GM18861 (cell line): ENCODE results near the gene XRN1.
"Not testable (repeated sequence)": the region's sequence is repeated elsewhere in the genome, so short reads cannot be mapped to it uniquely, and the experiment has no call there.

ENCODE experiments used
- ATAC-seq: cut with Tn5 transposase; IDR thresholded peaks from one replicate; pipeline ENCODE4 v1.9.1; 2021; ENCODE audit not compliant: unreplicated experiment

Gene XRN1, protein sequence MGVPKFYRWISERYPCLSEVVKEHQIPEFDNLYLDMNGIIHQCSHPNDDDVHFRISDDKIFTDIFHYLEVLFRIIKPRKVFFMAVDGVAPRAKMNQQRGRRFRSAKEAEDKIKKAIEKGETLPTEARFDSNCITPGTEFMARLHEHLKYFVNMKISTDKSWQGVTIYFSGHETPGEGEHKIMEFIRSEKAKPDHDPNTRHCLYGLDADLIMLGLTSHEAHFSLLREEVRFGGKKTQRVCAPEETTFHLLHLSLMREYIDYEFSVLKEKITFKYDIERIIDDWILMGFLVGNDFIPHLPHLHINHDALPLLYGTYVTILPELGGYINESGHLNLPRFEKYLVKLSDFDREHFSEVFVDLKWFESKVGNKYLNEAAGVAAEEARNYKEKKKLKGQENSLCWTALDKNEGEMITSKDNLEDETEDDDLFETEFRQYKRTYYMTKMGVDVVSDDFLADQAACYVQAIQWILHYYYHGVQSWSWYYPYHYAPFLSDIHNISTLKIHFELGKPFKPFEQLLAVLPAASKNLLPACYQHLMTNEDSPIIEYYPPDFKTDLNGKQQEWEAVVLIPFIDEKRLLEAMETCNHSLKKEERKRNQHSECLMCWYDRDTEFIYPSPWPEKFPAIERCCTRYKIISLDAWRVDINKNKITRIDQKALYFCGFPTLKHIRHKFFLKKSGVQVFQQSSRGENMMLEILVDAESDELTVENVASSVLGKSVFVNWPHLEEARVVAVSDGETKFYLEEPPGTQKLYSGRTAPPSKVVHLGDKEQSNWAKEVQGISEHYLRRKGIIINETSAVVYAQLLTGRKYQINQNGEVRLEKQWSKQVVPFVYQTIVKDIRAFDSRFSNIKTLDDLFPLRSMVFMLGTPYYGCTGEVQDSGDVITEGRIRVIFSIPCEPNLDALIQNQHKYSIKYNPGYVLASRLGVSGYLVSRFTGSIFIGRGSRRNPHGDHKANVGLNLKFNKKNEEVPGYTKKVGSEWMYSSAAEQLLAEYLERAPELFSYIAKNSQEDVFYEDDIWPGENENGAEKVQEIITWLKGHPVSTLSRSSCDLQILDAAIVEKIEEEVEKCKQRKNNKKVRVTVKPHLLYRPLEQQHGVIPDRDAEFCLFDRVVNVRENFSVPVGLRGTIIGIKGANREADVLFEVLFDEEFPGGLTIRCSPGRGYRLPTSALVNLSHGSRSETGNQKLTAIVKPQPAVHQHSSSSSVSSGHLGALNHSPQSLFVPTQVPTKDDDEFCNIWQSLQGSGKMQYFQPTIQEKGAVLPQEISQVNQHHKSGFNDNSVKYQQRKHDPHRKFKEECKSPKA (N-terminal part only)

DNA sequence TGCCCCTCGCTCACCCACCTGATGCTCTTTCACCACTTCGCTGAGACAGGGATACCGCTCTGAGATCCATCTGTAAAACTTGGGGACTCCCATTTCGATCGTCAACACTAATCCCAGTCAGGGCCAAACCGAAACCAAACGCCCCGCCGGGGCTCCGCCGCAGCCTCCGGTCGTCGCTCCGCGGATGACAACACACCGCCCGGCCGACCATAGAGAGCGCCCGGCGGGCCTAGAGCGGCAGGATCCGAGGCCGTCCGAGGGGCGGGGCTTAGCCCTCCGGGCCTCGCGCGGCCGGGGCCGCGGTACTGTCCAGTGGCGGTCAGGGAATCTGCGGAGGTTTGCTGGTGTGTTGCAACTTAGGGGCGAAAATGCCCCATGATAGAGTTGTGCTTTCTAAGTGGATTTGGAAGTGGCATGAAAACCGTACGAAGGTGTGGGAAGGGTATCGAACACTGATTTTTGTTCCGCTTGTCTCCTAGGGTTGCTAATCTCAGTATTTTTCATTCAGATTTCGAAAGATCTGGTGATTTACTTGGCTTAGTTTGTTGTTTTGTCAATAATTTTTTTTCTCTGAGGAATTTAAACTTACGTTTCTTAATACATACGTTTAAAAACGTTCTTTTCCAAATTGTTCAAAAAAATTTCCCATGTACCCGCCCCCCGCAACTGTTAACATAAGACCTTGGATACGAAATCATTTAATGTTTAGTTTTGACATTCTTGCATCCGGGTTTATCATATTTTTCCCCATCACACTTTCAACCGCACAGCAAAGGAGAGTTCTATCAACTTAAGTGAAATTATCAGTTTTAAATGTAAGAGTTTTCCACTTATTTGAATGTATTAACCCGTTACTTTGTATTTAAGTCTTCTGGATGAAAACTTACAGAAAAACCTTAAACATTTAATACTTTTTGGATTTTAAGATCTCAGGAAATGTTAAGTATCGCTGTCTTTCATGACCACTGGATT is at the start of gene XRN1:
Gene XRN1 (minus strand): TSS at position 186 of the 972 bp plus-strand sequence. CDS start 93 bp downstream, at position 93.
- ATAC-seq = peak; percentile 66

GRCh38 chr3:142495103-142495502 is 47.3 kb upstream of the XRN1 start:
- ATAC-seq = no peak

DNA sequence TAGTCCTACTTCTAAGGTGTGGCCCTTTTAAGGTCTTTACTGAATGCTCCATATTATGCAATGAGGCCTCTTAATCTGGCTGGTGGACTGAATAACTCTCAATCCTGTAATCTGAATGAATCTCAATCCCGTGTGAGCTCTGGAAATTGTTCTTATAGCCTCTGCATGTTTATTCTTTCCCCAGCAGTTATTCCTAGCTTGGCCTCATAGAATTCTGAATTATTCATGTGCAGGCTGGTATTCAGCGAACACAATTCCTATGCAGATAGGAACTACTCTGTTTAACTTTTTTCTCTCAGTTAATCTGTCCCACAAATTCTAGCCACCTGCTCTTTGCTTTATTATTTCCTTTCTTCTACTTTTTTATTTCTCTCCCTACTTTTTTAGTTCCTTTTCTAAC is 44.3 kb upstream of the XRN1 start:
- no peak for ATAC-seq

- no peak for ATAC-seq
Measured at GRCh38 chr3:142489572-142490323, 41.9 kb upstream of the XRN1 start.

- ATAC-seq = no peak
Measured at GRCh38 chr3:142484912-142485435, 37.1 kb upstream of the XRN1 start.

DNA sequence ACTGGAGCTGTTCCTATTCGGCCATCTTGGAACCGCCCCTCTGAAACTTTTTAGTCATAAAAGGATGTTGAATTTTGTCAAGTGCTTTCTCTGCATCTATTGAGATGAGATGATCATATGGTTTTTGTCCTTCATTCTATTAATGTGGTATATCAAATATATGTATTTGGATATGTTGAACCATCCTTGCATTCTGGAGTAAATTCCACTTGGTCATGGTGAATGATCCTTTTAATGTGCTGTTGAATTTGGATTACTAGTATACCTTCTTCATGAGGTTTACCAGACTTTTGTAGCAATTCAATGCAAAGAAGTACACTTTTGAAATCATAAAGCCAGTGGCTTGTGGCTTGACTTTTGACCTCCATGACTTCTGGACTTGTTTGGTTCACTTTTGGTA is 33.4 kb upstream of the XRN1 start:
- ATAC-seq = no peak

DNA sequence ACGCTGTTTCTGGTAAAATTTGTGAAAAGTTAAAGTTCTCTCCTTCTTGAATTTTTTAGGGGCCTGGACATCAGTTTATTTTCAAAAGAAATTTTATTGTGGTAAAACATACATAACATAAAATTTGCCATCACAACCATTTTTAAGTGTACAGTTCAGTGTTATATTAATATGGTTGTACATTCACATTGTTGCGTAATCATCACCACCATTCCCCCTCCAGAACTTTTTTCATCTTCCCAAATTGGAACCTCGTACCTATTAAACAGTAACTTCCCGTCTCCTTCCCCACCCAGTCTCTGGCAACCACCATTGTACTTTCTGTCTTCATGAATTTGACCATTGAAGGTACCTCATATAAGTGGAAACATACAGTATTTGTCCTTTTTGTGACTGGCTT is 23.0 kb upstream of the XRN1 start:
- no peak for ATAC-seq

GRCh38 chr3:142468456-142468855 is 20.6 kb upstream of the XRN1 start:
- no peak for ATAC-seq

DNA sequence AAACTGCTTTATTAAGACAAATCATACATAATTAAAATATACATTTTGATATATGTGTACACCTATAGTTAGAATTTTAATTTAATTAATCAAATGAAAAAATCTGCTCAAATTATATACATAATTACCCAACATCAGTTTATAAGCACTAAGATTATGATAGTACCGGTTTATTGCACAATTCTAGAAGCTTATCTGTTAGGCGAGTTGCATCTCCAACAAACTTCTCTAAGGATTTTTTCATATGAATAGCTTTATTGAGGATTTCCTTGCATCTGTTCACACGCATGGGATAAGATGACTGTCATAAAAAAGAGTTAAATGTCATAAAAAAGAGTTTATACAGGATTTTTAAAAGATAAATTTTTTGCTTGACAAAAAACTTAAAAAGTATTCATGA is 19.9 kb upstream of the XRN1 start:
- no peak for ATAC-seq

- ATAC-seq = no peak
Measured at GRCh38 chr3:142460689-142461088, 12.9 kb upstream of the XRN1 start.

DNA sequence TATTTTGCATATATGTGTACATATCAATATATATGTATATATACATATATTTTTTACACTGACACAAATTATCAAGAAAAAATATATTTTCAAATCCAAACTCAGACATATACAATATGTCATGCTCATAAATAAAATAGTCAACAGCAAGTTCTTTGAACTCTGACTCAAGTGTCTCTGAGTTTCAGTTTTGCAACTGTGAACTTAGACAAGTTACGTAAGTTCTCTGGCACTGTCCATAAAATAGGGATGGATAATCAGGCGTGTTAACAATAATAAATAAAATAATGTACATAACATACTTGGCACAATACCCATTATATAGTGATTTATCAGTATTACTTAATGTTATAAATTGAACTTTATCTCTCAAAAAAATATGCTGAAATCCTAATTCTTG is 12.1 kb upstream of the XRN1 start:
- ATAC-seq = no peak

DNA sequence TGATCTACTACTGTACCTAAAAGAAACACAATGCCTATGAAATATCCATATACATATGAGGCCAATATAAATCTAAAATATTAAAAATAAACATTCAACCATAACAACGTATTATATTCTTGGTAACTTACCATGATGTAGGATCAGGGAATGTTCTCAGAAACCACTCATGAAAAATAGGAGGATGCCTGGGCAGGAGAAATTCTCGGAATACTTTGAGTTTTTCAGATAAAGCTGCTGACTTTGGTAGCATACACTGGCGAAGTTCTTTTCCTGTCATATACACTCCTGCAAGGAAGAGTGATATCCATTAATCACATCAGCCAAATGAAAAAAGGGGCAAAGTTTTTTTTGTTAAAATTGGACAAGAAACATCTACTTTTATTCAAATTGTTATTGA is 11.3 kb upstream of the XRN1 start:
- ATAC-seq = no peak

DNA sequence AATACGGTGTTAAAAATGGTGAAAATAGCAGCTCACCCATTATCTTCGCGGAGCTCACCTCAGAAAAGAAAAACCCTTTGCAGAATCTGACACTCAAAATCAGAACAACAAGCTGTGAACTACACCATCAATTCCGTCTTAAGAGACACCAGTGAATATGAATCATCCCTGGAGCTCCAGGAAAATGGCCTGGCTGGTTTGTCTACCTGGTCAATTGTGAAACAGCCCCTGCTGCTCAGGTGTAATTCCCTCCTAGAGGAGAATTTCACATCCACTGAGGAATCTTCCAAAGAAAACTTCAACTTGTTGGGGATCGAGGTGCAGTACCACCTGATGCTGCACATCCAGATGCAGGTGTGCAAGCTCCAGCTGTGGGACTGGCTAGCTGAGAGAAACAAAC is 3.0 kb upstream of the XRN1 start:
- no peak for ATAC-seq

DNA sequence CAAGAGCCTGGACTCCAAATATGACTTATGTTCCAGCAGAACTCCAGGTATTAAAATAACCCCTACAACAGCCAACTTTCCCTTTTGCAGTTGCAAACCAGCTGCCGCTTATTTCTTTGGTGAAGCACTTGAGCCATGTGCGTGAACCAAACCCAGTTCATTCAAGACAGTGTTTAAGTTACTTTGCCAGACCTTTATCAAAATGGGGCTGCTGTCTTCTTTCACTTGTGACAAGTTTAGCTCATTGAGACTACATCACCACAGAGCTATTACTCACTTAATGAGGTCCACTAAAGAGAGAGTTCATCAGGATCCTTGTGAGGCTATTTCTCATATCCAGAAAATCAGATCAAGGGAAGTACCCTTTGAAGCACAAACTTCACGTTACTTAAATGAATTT is 2.4 kb upstream of the XRN1 start:
- ATAC-seq = no peak

DNA sequence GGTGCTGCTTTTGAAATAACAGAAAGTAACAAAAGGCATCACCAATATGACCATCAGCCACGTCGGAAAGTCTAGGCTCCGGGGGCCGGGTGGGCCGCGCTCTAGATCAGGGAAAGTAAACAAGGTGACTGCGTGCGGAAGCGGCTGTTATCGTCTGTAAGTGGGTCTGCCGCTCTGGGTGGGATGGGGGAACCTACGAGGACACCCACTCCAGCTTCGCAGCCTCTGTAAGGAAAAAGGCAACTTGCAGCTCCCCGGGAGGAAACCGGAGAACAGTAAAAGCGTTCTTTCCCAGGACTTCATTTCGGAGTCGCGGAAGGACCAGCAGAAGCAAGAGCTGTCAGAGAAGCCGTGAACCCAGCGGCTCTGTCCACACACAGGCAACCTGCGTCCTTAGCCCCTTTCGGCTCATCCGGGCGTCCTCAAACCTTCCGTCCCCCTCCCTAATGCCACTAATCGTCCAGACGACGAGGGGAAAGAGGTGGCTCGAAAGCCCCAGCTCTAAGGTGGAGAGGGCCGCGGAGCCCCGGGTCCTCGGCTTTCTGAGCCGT is 461 bp downstream of the XRN1 start:
- no peak for ATAC-seq

- ATAC-seq = peak; percentile 51
Measured at GRCh38 chr3:142445816-142446254, 2.0 kb downstream of the XRN1 start.

DNA sequence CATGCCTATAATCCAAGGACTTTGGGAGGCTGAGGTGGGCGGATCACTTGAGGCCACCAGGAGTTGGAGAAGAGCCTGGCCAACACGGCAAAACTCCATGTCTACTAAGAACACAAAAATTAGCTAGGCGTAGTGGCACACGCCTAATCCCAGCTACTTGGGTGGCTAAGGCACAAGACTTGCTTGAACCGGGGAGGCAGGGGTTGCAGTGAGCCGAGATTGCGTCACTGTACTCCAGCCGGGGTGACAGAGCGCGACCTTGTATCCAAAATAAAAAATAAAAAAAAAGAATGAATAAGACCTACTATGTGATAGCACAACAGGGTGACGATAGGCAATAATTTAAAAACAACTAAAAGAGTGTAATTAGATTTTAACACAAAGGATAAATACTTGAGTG is 3.5 kb downstream of the XRN1 start:
- no peak for ATAC-seq

DNA sequence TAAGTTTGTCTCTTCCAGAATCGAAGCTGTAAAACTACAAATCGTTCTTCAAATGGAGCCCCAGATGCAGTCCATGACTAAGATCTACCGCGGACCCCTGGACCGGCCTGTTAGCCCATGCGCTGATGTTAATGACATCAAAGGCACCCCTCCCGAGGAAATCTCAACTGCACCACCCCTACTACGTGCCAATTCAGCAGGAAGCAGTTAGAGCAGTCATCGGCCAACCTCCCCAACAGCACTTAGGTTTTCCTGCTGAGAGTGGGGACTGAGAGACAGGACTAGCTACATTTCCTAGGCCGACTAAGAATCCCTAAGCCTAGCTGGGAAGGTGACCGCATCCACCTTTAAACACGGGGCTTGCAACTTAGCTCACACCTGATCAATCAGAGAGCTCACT is 4.8 kb downstream of the XRN1 start:
- not testable (repeated sequence) for ATAC-seq
